GM10248 (cell line): ENCODE results near the gene GDF15.
"Not testable (repeated sequence)": the region's sequence is repeated elsewhere in the genome, so short reads cannot be mapped to it uniquely, and the experiment has no call there.

Experiments used
- CTCF ChIA-PET: fragments of 300-600 bp; sonication (Branson Sonifier 250); formaldehyde crosslinking; extraction: SDS; loops from one replicate; lab custom pipeline; 2021; ENCODE audit warnings: antibody characterized with exemption; lab: Yijun Ruan, JAX
- POLR2A ChIA-PET: fragments of 350-650 bp; sonication (Branson Sonifier 250); formaldehyde crosslinking; extraction: SDS; loops from one replicate; lab custom pipeline; 2020; ENCODE audit warnings: antibody characterized with exemption; lab: Yijun Ruan, JAX
- DNase-seq: peaks from one replicate; pipeline ENCODE4 v3.0.0; 2012; ENCODE audit errors: extremely low spot score
- TF ChIP-seq, protein P1 (sequence below): IDR thresholded peaks from 2 replicates; pipeline ENCODE4 v1.5.1; 2012; ENCODE audit warnings: mild to moderate bottlenecking, low read depth; ENCODE audit errors: extremely low read depth, missing control alignments, control extremely low read depth

The GDF15 gene

DNA sequence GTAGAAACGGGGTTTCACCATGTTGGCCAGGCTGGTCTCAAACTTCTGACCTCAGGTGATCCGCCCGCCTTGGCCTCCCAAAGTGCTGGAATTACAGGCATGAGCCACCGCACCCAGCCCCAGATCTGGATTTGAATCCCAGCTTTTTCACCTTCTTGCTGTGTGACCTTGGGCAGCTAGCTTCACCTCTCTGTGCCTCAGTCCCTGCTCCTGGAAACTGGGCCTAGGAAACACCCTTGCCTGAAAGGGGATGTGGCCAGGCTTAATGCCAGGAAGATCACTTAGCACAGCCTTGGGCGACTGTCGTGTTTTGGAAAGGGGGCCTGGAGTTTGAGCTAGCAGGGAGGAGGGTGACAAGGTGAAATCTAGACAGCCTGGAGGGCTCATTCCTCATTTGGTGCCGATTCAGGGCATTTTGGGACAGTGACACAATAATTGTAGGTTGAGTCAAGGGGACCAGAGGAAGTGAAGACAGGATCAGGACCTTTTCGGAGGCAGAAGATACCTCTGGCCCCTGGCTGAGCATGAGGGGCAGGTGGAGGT, 43.8 kb upstream of the GDF15 start:
- no peak for DNase-seq
- ChIA-PET CTCF (interaction anchor here (1.6 to 8.5 kb wide), 4 partner anchors 14 to 63 kb away, joined by 5 to 104 read pairs (median 16); partner anchors contain the start of gene LSM4), POLR2A (interaction anchor here (1.0 to 1.2 kb wide), 3 partner anchors 20 to 63 kb away, joined by 3 to 4 read pairs (median 3); partner anchors contain the start of gene LSM4)
- TF ChIP-seq, protein P1, sequence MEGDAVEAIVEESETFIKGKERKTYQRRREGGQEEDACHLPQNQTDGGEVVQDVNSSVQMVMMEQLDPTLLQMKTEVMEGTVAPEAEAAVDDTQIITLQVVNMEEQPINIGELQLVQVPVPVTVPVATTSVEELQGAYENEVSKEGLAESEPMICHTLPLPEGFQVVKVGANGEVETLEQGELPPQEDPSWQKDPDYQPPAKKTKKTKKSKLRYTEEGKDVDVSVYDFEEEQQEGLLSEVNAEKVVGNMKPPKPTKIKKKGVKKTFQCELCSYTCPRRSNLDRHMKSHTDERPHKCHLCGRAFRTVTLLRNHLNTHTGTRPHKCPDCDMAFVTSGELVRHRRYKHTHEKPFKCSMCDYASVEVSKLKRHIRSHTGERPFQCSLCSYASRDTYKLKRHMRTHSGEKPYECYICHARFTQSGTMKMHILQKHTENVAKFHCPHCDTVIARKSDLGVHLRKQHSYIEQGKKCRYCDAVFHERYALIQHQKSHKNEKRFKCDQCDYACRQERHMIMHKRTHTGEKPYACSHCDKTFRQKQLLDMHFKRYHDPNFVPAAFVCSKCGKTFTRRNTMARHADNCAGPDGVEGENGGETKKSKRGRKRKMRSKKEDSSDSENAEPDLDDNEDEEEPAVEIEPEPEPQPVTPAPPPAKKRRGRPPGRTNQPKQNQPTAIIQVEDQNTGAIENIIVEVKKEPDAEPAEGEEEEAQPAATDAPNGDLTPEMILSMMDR: no peak

DNA sequence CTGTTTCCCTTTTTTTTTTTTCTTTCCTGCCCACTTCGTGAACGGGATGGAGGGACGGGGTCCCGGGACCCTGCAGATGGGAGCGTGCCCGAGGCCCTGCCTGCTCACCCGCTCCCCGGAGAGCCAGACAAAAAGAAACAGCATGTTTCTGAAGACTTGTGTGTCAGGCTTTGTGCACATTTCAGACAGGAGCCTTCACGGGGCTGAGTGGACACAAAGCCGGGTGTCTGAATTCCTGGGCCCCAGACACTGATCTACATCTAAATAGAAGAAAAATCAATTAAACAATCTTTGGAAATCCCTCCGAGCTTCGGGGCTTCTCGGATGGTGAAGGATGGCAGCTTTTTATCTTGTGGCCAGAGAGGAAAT, 41.4 kb upstream of the GDF15 start:
- no peak for DNase-seq
- POLR2A ChIA-PET: no interaction called here
- TF ChIP-seq, protein P1: no peak
- CTCF ChIA-PET: interaction anchor here (0.7 to 4.5 kb wide), 2 partner anchors 44 to 723 kb away, joined by 3 to 23 read pairs; no protein-coding TSS in a partner anchor

DNA sequence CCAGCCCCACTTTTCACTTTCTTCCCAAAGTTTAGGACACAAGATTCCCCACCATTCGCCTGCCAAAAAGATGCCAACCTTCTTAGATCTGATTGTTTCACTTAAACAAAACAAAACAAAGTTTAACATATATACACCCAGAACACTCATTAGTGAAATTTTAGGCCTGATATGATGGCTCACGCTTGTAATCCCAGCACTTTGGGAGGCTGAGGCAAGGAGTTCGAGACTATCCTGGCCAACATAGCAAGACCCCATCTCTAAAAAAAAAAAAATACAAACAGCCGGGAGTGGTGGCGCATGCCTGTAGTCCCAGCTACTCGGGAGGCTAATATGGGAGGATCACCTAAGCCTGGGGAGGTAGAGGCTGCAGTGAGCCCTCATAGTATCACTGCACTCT, 40.7 kb upstream of the GDF15 start:
- POLR2A ChIA-PET: no interaction called here
- CTCF ChIA-PET: interaction anchor here (1.8 to 5.4 kb wide), 2 partner anchors 17 to 66 kb away, joined by 7 to 42 read pairs; no protein-coding TSS in a partner anchor
- DNase-seq: no peak
- TF ChIP-seq, protein P1: no peak

DNA sequence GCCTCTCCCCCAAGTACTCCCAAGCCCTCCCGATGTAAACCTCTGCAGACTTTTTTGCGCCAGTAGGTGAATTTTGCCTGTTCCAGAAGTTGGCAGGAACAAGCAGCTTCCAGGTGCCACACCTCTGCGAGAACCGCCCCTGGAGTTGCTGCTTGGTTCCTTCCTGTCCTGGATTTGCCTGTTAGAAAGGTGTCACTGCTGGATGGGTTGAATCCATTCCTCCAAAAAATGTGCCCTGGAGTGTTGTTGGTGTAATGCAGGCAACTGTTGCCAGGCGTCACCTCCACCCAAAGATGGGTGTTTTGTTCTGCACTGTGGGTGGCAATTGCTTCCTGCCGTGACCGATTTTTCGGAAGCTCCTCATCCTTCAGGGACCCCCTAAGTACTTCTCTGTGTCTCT, 39.9 kb upstream of the GDF15 start:
- TF ChIP-seq, protein P1: no peak
- DNase-seq: no peak
- CTCF ChIA-PET: interaction anchor here (0.9 to 5.4 kb wide), 3 partner anchors 17 to 65 kb away, joined by 3 to 42 read pairs (median 7); no protein-coding TSS in a partner anchor
- POLR2A ChIA-PET: no interaction called here

DNA sequence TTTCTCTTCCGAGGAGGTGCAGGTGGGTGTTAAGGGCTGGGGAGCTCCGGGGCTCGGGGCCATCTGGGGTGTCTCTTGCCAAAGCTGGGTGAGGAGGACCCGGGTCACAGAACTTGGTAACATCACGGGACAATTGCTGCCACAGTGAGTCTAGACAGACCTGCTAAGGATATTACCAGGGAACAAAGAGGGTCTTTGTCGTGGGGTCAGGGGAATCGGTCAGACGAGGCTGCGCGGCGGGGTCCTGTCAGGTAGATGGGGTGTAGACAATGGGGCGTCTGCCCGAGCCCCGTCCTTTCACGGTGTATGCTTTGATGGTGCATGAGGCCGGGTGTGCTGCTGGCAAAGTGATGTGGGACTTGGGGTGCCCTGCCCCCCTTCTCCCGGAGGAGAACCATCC, 37.8 kb upstream of the GDF15 start:
- DNase-seq: no peak
- CTCF ChIA-PET: interaction anchor here (1.5 to 5.4 kb wide), 7 partner anchors 9 to 70 kb away, joined by 6 to 42 read pairs (median 20); no protein-coding TSS in a partner anchor
- POLR2A ChIA-PET: no interaction called here
- TF ChIP-seq, protein P1: no peak

DNA sequence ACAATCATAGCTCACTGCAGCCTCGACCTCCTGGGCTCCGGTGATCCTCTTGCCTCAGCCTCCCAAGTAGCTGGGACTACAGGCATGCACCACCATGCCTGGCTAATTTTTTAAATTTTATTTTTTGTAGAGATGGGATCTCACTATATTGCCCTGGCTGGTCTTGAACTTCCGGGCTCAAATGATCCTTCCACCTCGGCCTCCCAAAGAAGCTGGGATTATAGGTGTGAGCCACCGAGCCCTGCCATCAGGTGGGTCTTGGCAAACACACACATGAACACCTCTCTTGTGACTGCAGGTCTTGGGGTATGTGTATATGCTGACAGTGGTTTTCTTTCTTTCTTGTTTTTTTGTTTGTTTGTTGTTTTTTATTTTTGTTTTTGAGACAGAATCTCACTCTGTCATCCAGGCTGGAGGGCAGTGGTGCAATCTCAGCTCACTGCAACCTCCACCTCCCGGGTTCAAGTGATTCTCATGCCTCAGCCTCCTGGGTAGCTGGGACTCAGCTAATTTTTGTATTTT, 37.1 kb upstream of the GDF15 start:
- CTCF ChIA-PET: interaction anchor here (0.8 to 5.4 kb wide), 12 partner anchors 10 to 71 kb away, joined by 3 to 42 read pairs (median 10); partner anchors contain the start of gene SSBP4
- DNase-seq, POLR2A ChIA-PET: not testable (repeated sequence)
